K562 (cell line): Measurements from ENCODE around the gene DNAJC11. TPM values are rescaled to one million over a fixed set of nuclear protein-coding genes. Genes with fewer than 3 reads are reported as not detected.

Experiments
- CREBBP ChIP-seq: IDR thresholded peaks from one replicate; pipeline ENCODE4 v1.6.1; 2012; ENCODE audit warnings: low read depth, mild to moderate bottlenecking, control low read depth, inconsistent platforms, low read length
- DMBX1 ChIP-seq: fragments of 250-450 bp; sonication (Bioruptor Pico); IDR thresholded peaks from 2 replicates; pipeline ENCODE4 v1.8.0; 2022; ENCODE audit warnings: inconsistent platforms, mild to moderate bottlenecking, moderate library complexity, borderline replicate concordance
- ERF ChIP-seq: fragments of 450-650 bp; formaldehyde crosslinking; IDR thresholded peaks from 2 replicates; pipeline ENCODE4 v1.4.0; 2020; ENCODE audit warnings: mild to moderate bottlenecking, mixed read lengths
- GATAD2A ChIP-seq: fragments of 450-650 bp; IDR thresholded peaks from 2 replicates; pipeline ENCODE4 v1.6.1; 2017
- HDAC1 ChIP-seq, 2 experiments: fragments of 450-650 bp; IDR thresholded peaks; 2 replicates each; pipeline ENCODE4 v1.6.1; 2016 to 2017; ENCODE audit warnings: inconsistent platforms in 1 of 2, mild to moderate bottlenecking in 1 of 2, moderate library complexity in 1 of 2
- LEF1 ChIP-seq: fragments of 450-650 bp; IDR thresholded peaks from 2 replicates; pipeline ENCODE4 v1.6.1; 2016; ENCODE audit warnings: mild to moderate bottlenecking
- MECOM ChIP-seq: fragments of 250-450 bp; sonication (Bioruptor Pico); IDR thresholded peaks from 2 replicates; pipeline ENCODE4 v1.8.0; 2022; ENCODE audit warnings: inconsistent platforms
- MNT ChIP-seq, 2 experiments: fragments of 450-650 bp; conservative IDR thresholded peaks; 2 replicates each; pipeline ENCODE4 v1.6.1; 2017; ENCODE audit warnings: mild to moderate bottlenecking in 2 of 2, moderate library complexity in 2 of 2
- PPARD ChIP-seq: fragments of 250-450 bp; sonication (Bioruptor Pico); IDR thresholded peaks from 2 replicates; pipeline ENCODE4 v1.8.0; 2022; ENCODE audit warnings: inconsistent platforms, mild to moderate bottlenecking, moderate library complexity
- SRSF9 ChIP-seq: fragments of 200-400 bp; formaldehyde crosslinking; IDR thresholded peaks from 2 replicates; pipeline ENCODE4 v1.6.1; 2017; ENCODE audit warnings: low read depth, low read length, borderline replicate concordance
- TEAD2 ChIP-seq: fragments of 450-650 bp; IDR thresholded peaks from 2 replicates; pipeline ENCODE4 v1.6.1; 2016; ENCODE audit warnings: missing genetic modification characterization, control low read depth, missing compliant biosample characterization
- THRAP3 ChIP-seq: fragments of 450-650 bp; IDR thresholded peaks from 2 replicates; pipeline ENCODE4 v1.6.1; 2016; ENCODE audit warnings: mild to moderate bottlenecking, inconsistent platforms, borderline replicate concordance
- THRB ChIP-seq: fragments of 450-650 bp; formaldehyde crosslinking; conservative IDR thresholded peaks from 2 replicates; pipeline ENCODE4 v1.4.0; 2022; ENCODE audit warnings: mild to moderate bottlenecking, missing genetic modification characterization
- ZBED1 ChIP-seq: IDR thresholded peaks from 2 replicates; pipeline ENCODE4 v1.6.1; 2014
- ZBTB49 ChIP-seq: sonication (generic); formaldehyde crosslinking; IDR thresholded peaks from 2 replicates; pipeline ENCODE4 v1.8.0; 2022; ENCODE audit warnings: missing genetic modification reagents, mild to moderate bottlenecking, borderline replicate concordance
- ZNF165 ChIP-seq: fragments of 250-450 bp; sonication (Bioruptor Pico); IDR thresholded peaks from 2 replicates; pipeline ENCODE4 v1.4.0; 2020; ENCODE audit warnings: borderline replicate concordance
- ZNF561 ChIP-seq: fragments of 450-650 bp; formaldehyde crosslinking; conservative IDR thresholded peaks from 2 replicates; pipeline ENCODE4 v1.4.0; 2020; ENCODE audit warnings: mild to moderate bottlenecking, moderate library complexity
- ZNF639 ChIP-seq, 2 experiments: fragments of 200-800 bp in 1 of 2; sonication (Bioruptor generic) in 1 of 2; sonication (generic) in 1 of 2; formaldehyde crosslinking in 1 of 2; IDR thresholded peaks in 1 of 2; conservative IDR thresholded peaks in 1 of 2; 2 replicates each; pipeline versions ENCODE4 v1.5.0 to v1.6.1; 2016 to 2020; ENCODE audit warnings: missing compliant biosample characterization in 1 of 2, missing genetic modification characterization in 1 of 2, missing genetic modification reagents in 1 of 2
- polyA plus RNA-seq, 8 experiments: library from polyadenylated mRNA; depleted of rRNA in 4 of 8; stranded (reverse) in 5 of 8; unstranded in 3 of 8; fragments of >200 nt; fragmentation: Nextera tagmentation in 2 of 8; fragmentation: Illumina TruSeq in 1 of 8; extraction: Ambion mirVana in 2 of 8; extraction: Trizol in 1 of 8; gene quantifications; 2 replicates each; pipeline versions ENCODE4 v1.2.1 to v1.2.3, GENCODE V29; 2011 to 2014; ENCODE audit warnings: inconsistent platforms in 1 of 8, missing spikeins in 1 of 8
- total RNA-seq, 7 experiments: library from RNA; depleted of rRNA in 6 of 7; stranded (reverse); fragments of >200 nt in 6 of 7; fragmentation: Illumina TruSeq in 2 of 7; extraction: Trizol in 2 of 7; gene quantifications; 2 replicates each; pipeline versions ENCODE4 v1.2.1 to v1.2.3, GENCODE V29; 2011 to 2021; ENCODE audit warnings: low replicate concordance in 1 of 7

Gene DNAJC11
- total and polyA plus RNA-seq, 9 of the 15 experiments (the other 6 are each of a cell fraction or from before 2014, with no cell fraction given) = 14.1 to 123 (median 76.6) TPM

- TF ChIP-seq CREBBP (no peak), ZNF639 (CRISPR knock-in tag; conservative IDR thresholded peaks at IDR 0.05 in 1 of 2, IDR thresholded peaks at IDR 0.05 in 1 of 2) (no peak), GATAD2A (no peak), ZBTB49 (CRISPR knock-in tag) (no peak), SRSF9 (no peak), HDAC1 (IDR thresholded peaks at IDR 0.05) (peak in 1 of 2 experiments; percentile 91; a peak in 2 of 4 replicates), ZNF561 (CRISPR knock-in tag) (no peak), ERF (0 out of 2 replicates have a peak, but pooled peaks have one; percentile 77), LEF1 (no peak), PPARD (CRISPR knock-in tag) (no peak), MECOM (no peak), ZNF165 (0 out of 2 replicates have a peak, but pooled peaks have one; percentile 46), THRAP3 (no peak), MNT (conservative IDR thresholded peaks at IDR 0.05) (peak; percentile 64 to 85), TEAD2 (tag) (no peak), THRB (no peak), DMBX1 (CRISPR knock-in tag) (no peak), ZBED1 (no peak)
These were observed 99.5 kb downstream of the DNAJC11 start (continued) for GRCh38 chr1:6601923-6602668.
